CD4-positive, alpha-beta T cell (primary cell): ENCODE measurements around the gene FAM50A. TPM values are rescaled to one million over a fixed set of nuclear protein-coding genes. Genes with fewer than 3 reads are reported as not detected.

Experiments used
- ATAC-seq: fragments of 200-7000 bp; cut with Tn5 transposase; one replicate; pipeline ENCODE4 v1.10.0; 2022; ENCODE audit warnings: mild to moderate bottlenecking; ENCODE audit not compliant: poor library complexity
- CTCF ChIA-PET: fragments of 350-600 bp; sonication (Branson Sonifier 250); formaldehyde crosslinking; loops from one replicate; lab custom pipeline; 2021; ENCODE audit warnings: antibody characterized with exemption, inconsistent platforms; lab: Charles Lee
- POLR2A ChIA-PET: fragments of 350-600 bp; sonication (Branson Sonifier 250); formaldehyde crosslinking; loops from one replicate; lab custom pipeline; 2021; ENCODE audit warnings: antibody characterized with exemption, inconsistent platforms; lab: Charles Lee
- DNase-seq, 14 experiments: peaks; one replicate each; pipeline ENCODE4 v3.0.0-alpha.2; 2013 to 2020; ENCODE audit warnings: mixed read lengths in 2 of 14
- H3K27ac ChIP-seq, 2 donors: one replicate each; pipeline versions ENCODE4 v1.5.1 to v1.7.0; 2013; ENCODE audit warnings: low read length in 2 of 2, low read depth in 1 of 2, mild to moderate bottlenecking in 1 of 2
- H3K27me3 ChIP-seq, 2 experiments: 1 replicate in 1 of 2; 2 replicates in 1 of 2; pipeline versions ENCODE4 v1.6.1 to v1.7.0; 2013; ENCODE audit warnings: low read length in 2 of 2, control low read depth in 1 of 2, mild to moderate bottlenecking in 1 of 2, moderate library complexity in 1 of 2; ENCODE audit not compliant: insufficient read depth in 2 of 2, control insufficient read depth in 1 of 2
- H3K36me3 ChIP-seq: one replicate; pipeline ENCODE4 v1.6.1; 2013; ENCODE audit warnings: low read length, control low read depth; ENCODE audit not compliant: insufficient read depth
- H3K4me1 ChIP-seq: one replicate; pipeline ENCODE4 v1.6.1; 2013; ENCODE audit warnings: low read length, control low read depth; ENCODE audit not compliant: insufficient read depth
- H3K4me3 ChIP-seq: one replicate; pipeline ENCODE4 v1.5.1; 2013; ENCODE audit warnings: mild to moderate bottlenecking, low read length, moderate library complexity
- H3K9me3 ChIP-seq, 2 experiments: 1 replicate in 1 of 2; 2 replicates in 1 of 2; pipeline versions ENCODE4 v1.6.1 to v1.7.0; 2013; ENCODE audit warnings: low read length in 2 of 2, mild to moderate bottlenecking in 2 of 2, control low read depth in 1 of 2, moderate library complexity in 1 of 2; ENCODE audit not compliant: control insufficient read depth in 1 of 2, insufficient read depth in 1 of 2
- H3K27ac Mint-ChIP-seq: one replicate; pipeline ENCODE4 v1.8.0; 2020; ENCODE audit warnings: mixed read lengths
- H3K27me3 Mint-ChIP-seq: one replicate; pipeline ENCODE4 v1.8.0; 2021; ENCODE audit warnings: mixed read lengths
- H3K36me3 Mint-ChIP-seq: one replicate; pipeline ENCODE4 v1.8.0; 2021; ENCODE audit warnings: low read depth, mixed read lengths
- H3K4me1 Mint-ChIP-seq: one replicate; pipeline ENCODE4 v1.8.0; 2021; ENCODE audit warnings: low read depth, mixed read lengths
- H3K4me3 Mint-ChIP-seq: one replicate; pipeline ENCODE4 v1.8.0; 2020; ENCODE audit warnings: mild to moderate bottlenecking, mixed read lengths
- H3K9me3 Mint-ChIP-seq: one replicate; pipeline ENCODE4 v1.8.0; 2020; ENCODE audit warnings: mixed read lengths
- CTCF ChIP-seq: fragments of 200-600 bp; IDR thresholded peaks from one replicate; pipeline ENCODE4 v1.8.0; 2022; ENCODE audit warnings: antibody characterized with exemption, mild to moderate bottlenecking
- intact Hi-C, 2 experiments: fragments of 100-400 bp; cut with DNase I in 1 of 2; cut with micrococcal nuclease in 1 of 2; formaldehyde crosslinking; loops; one replicate each; pipeline versions ENCODE4 v1.15.1 to v1.9.0; 2023 to 2025; cut with DNase I, micrococcal nuclease
- total RNA-seq, 174 experiments: library from RNA in 2 of 174; stranded (reverse) in 2 of 174; gene quantifications; one replicate each; pipeline ENCODE4 v1.2.3 and lab custom pipeline; 2021 to 2026

Gene FAM50A
- total RNA-seq, 2 experiments from 2014 or later = 42.3 to 49.4 TPM

DNA sequence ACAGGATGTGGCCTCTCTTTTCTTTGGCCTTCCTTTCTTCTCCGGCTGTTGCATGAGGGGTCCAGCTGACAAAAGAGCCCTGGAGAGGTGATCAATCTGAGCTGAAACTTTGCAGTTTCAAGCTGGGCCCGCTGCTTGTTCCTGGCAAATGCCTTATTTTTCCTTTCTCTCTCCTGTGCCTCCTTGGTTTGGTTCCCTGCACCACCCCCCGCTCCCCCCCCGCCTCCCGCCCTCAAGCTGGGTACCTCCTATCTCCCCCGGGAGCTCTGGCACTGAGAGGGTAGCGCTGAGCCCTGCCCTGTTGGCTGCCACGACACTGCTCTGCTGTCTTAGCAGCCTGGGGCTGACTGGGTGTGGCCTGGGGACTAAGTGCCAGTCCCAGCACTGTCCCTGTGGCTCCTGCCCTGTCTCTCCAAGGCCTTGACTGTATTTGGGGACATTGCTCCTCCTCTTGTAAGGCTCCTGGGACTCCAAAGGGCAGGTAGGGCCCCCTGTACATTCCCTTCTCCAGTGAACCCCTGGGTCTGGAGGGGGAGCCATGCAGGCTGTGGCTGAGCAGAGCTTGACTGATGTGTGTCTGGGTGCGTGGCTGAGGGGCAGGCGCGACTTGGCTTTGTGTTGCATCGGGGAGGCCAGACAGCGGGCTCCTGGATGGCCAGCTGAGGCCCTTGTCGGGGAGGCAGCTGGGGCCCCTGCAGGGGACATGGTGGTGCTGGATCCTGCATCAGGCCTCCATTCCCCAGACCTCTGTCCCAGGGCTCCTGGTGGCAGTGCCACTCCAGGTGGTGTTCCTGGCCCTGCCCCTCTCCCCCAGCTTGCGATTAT lies 15.2 kb downstream of the FAM50A start:
- no peaks in the 10 kb centered on the region for H3K9me3 ChIP-seq
- peak overlapping the region; percentile 67 for H3K4me3 ChIP-seq
- peak overlapping the region; percentile 86 for H3K4me3 Mint-ChIP-seq
- DNase-seq = peak in 5 of 14 experiments; percentile 13 to 40 (median 30)
- no peak for TF ChIP-seq CTCF
- ChIA-PET CTCF (no interaction called here), POLR2A (interaction anchor here (0.6 to 1.8 kb wide), 9 partner anchors 13 to 61 kb away, joined by 3 to 8 read pairs (median 4); partner anchors contain the start of genes FAM3A, FAM50A, RPL10 and SLC10A3)
- no peaks in the 10 kb centered on the region for H3K9me3 Mint-ChIP-seq
- ATAC-seq = peak; percentile 48
- H3K4me1 ChIP-seq = peaks cover 23% of the 10 kb centered on the region
- H3K27ac ChIP-seq = no peak overlapping the region
- H3K27me3 ChIP-seq = no peaks in the 10 kb centered on the region
- no peaks in the 10 kb centered on the region for H3K27me3 Mint-ChIP-seq
- H3K36me3 Mint-ChIP-seq = peaks cover 19% of the 10 kb centered on the region
- intact Hi-C loops = loop anchor here in 1 of 2 experiments (1.0 to 2.0 kb wide), 3 partner anchors 19 to 31 kb away; partner anchors contain the start of genes GDI1 and SLC10A3
- H3K36me3 ChIP-seq = peaks cover 22% of the 10 kb centered on the region
- peak overlapping the region; percentile 54 for H3K27ac Mint-ChIP-seq
- peaks cover 11% of the 10 kb centered on the region for H3K4me1 Mint-ChIP-seq

DNA sequence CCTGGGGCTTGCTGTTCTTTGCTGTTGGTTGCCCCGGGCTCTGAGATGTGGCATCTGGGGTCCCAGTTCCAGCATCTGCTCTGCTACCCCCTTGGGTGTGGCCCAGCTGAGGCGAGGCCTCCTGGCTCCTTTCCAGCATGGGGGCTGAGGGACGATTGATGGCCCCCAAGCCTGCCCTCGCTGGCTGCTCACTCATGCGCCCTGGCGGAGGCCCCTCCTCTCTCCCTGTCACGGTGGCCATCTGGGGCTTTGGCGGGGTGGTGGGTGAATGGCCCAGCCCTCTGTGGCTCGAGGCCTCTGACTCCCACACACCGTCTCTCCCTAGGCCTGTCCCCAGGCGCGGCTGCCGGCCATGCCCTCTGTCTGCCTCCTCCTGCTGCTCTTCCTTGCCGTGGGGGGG lies 15.9 kb downstream of the FAM50A start:
- Histone ChIP-seq H3K36me3 (peaks cover 28% of the 10 kb centered on the region), H3K27ac (no peak overlapping the region), H3K4me3 (no peak overlapping the region), H3K27me3 (no peaks in the 10 kb centered on the region), H3K4me1 (peaks cover 23% of the 10 kb centered on the region), H3K9me3 (no peaks in the 10 kb centered on the region)
- Mint-ChIP-seq H3K27me3 (no peaks in the 10 kb centered on the region), H3K9me3 (no peaks in the 10 kb centered on the region), H3K4me3 (peak overlapping the region; percentile 72), H3K36me3 (peaks cover 19% of the 10 kb centered on the region), H3K4me1 (peaks cover 11% of the 10 kb centered on the region), H3K27ac (peak overlapping the region; percentile 36)
- ATAC-seq = no peak
- intact Hi-C loops = loop anchor here in 1 of 2 experiments (2.0 kb wide), 1 partner anchor 23 kb away; the partner anchor contains the start of gene GDI1
- POLR2A ChIA-PET = interaction anchor here (1.1 to 1.8 kb wide), 2 partner anchors 14 to 31 kb away, joined by 3 to 8 read pairs; partner anchors contain the start of gene SLC10A3
- DNase-seq = no peak
- CTCF ChIA-PET = no interaction called here
- TF ChIP-seq CTCF = no peak

DNA sequence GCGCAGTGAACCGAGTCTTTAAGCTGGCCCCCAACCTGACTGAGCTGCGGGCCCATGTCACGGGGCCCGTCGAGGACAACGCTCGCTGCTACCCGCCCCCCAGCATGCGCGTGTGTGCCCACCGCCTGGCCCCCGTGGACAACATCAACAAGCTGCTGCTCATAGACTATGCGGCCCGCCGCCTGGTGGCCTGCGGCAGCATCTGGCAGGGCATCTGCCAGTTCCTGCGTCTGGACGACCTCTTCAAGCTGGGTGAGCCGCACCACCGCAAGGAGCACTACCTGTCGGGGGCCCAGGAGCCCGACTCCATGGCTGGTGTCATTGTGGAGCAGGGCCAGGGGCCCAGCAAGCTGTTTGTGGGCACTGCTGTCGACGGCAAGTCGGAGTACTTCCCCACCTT lies 16.4 kb downstream of the FAM50A start:
- Mint-ChIP-seq H3K27me3 (no peaks in the 10 kb centered on the region), H3K36me3 (peaks cover 19% of the 10 kb centered on the region), H3K4me3 (peak overlapping the region; percentile 72), H3K9me3 (no peaks in the 10 kb centered on the region), H3K27ac (peak overlapping the region; percentile 36), H3K4me1 (peaks cover 11% of the 10 kb centered on the region)
- H3K4me3 ChIP-seq = no peak overlapping the region
- TF ChIP-seq CTCF = no peak
- peaks cover 23% of the 10 kb centered on the region for H3K4me1 ChIP-seq
- intact Hi-C loops = no loop called here
- ChIA-PET POLR2A (interaction anchor here (0.8 kb wide), 1 partner anchor 62 kb away, joined by 3 read pairs; the partner anchor contains the start of gene RPL10), CTCF (interaction anchor here (0.6 kb wide), 1 partner anchor 36 kb away, joined by 3 read pairs; no protein-coding TSS in a partner anchor)
- H3K27ac ChIP-seq = no peak overlapping the region
- no peaks in the 10 kb centered on the region for H3K27me3 ChIP-seq
- peaks cover 32% of the 10 kb centered on the region for H3K36me3 ChIP-seq
- DNase-seq (no peak), ATAC-seq (no peak)
- no peaks in the 10 kb centered on the region for H3K9me3 ChIP-seq
